Activated CD8-positive, alpha-beta memory T cell treated with anti-CD3 and anti-CD28 coated beads, Interleukin-2, amount 50 U/mL, for 4 hours (primary cell): ENCODE data around the gene SELENOT.

Source experiments
- DNase-seq: peaks from one replicate; pipeline ENCODE4 v3.0.0-alpha.2; 2020

The SELENOT gene

GRCh38 chr3:150673966-150674365 is 70.8 kb downstream of the SELENOT start:
- DNase-seq, result no peak

DNA sequence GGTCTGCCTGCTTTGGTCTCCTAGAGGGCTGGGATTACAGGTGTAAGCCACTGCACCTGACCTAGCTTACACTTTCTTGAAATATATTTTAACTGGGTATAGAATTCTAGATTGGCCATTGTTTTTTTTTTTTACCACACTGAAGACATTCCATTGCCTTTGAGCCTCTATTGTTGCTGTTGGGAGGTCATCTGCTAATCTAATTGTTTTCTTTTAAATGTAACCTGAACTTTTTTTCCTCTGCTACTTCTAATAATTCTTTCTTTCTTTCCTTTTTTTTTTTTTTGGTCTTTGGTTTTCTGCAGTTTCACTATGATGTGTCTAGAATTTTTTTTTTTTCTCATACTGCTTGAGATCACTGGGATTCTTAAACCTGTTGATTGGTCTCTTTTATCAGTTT is 72.5 kb downstream of the SELENOT start:
- no peak for DNase-seq
